HEK293 (cell line): ENCODE measurements around the gene CARD6.

Source experiments
- ELK4 ChIP-seq: IDR thresholded peaks from 2 replicates; pipeline ENCODE4 v1.6.1; 2011; ENCODE audit warnings: mild to moderate bottlenecking, low read depth, low read length, borderline replicate concordance
- GLI2 ChIP-seq: fragments of 450-650 bp; formaldehyde crosslinking; IDR thresholded peaks from 2 replicates; pipeline ENCODE4; 2017; ENCODE audit warnings: missing biosample characterization, missing genetic modification characterization, low read depth, borderline replicate concordance
- INSM2 ChIP-seq: fragments of 450-650 bp; formaldehyde crosslinking; IDR thresholded peaks from 2 replicates; pipeline ENCODE4 v1.5.1; 2016; ENCODE audit warnings: missing biosample characterization, missing genetic modification characterization
- KLF17 ChIP-seq: fragments of 450-650 bp; formaldehyde crosslinking; IDR thresholded peaks from 2 replicates; pipeline ENCODE4 v1.5.1; 2016; ENCODE audit warnings: missing biosample characterization, missing genetic modification characterization
- MEIS1 ChIP-seq: sonication (generic); formaldehyde crosslinking; IDR thresholded peaks from 2 replicates; pipeline ENCODE4 v1.8.1; 2022; ENCODE audit warnings: missing genetic modification reagents, mild to moderate bottlenecking, borderline replicate concordance
- MYNN ChIP-seq: fragments of 450-650 bp; formaldehyde crosslinking; IDR thresholded peaks from 2 replicates; pipeline ENCODE4 v1.5.1; 2016; ENCODE audit warnings: missing biosample characterization, missing genetic modification characterization, borderline replicate concordance
- PRDM6 ChIP-seq: fragments of 450-650 bp; formaldehyde crosslinking; IDR thresholded peaks from 2 replicates; pipeline ENCODE4 v1.5.1; 2017; ENCODE audit warnings: missing biosample characterization, missing genetic modification characterization
- SCRT2 ChIP-seq: fragments of 450-650 bp; formaldehyde crosslinking; IDR thresholded peaks from 2 replicates; pipeline ENCODE4 v1.5.1; 2016; ENCODE audit warnings: missing biosample characterization, missing genetic modification characterization
- TCF7L2 ChIP-seq: IDR thresholded peaks from 2 replicates; pipeline ENCODE4 v1.6.1; 2011; ENCODE audit warnings: low read depth, mild to moderate bottlenecking, inconsistent platforms, low read length, moderate library complexity, borderline replicate concordance
- YY2 ChIP-seq: fragments of 450-650 bp; formaldehyde crosslinking; IDR thresholded peaks from 2 replicates; pipeline ENCODE4 v1.5.1; 2016; ENCODE audit warnings: missing biosample characterization, missing genetic modification characterization
- ZBTB10 ChIP-seq: fragments of 450-650 bp; formaldehyde crosslinking; IDR thresholded peaks from 2 replicates; pipeline ENCODE4 v1.5.1; 2016; ENCODE audit warnings: missing biosample characterization, missing genetic modification characterization
- ZBTB8A ChIP-seq: fragments of 450-650 bp; formaldehyde crosslinking; IDR thresholded peaks from 2 replicates; pipeline ENCODE4 v1.5.1; 2016; ENCODE audit warnings: missing biosample characterization, missing genetic modification characterization
- ZFP37 ChIP-seq: fragments of 450-650 bp; formaldehyde crosslinking; IDR thresholded peaks from 2 replicates; pipeline ENCODE4 v1.5.1; 2016; ENCODE audit warnings: missing biosample characterization, missing genetic modification characterization
- ZFP69B ChIP-seq: fragments of 450-650 bp; formaldehyde crosslinking; IDR thresholded peaks from 2 replicates; pipeline ENCODE4 v1.5.1; 2016; ENCODE audit warnings: missing biosample characterization, missing genetic modification characterization
- ZNF112 ChIP-seq: fragments of 450-650 bp; formaldehyde crosslinking; IDR thresholded peaks from 2 replicates; pipeline ENCODE4 v1.5.0; 2017; ENCODE audit warnings: missing biosample characterization, missing genetic modification characterization
- ZNF114 ChIP-seq: fragments of 450-650 bp; formaldehyde crosslinking; IDR thresholded peaks from 2 replicates; pipeline ENCODE4 v1.5.0; 2017; ENCODE audit warnings: missing biosample characterization, missing genetic modification characterization
- ZNF16 ChIP-seq: fragments of 450-650 bp; formaldehyde crosslinking; IDR thresholded peaks from 2 replicates; pipeline ENCODE4 v1.5.1; 2016; ENCODE audit warnings: low read depth, missing biosample characterization, missing genetic modification characterization
- ZNF24 ChIP-seq: fragments of 450-650 bp; formaldehyde crosslinking; IDR thresholded peaks from 2 replicates; pipeline ENCODE4 v1.5.1; 2016; ENCODE audit warnings: missing biosample characterization, missing genetic modification characterization
- ZNF324 ChIP-seq: fragments of 450-650 bp; formaldehyde crosslinking; IDR thresholded peaks from 2 replicates; pipeline ENCODE4 v1.5.1; 2016; ENCODE audit warnings: missing biosample characterization, missing genetic modification characterization
- ZNF354C ChIP-seq: fragments of 450-650 bp; formaldehyde crosslinking; IDR thresholded peaks from 2 replicates; pipeline ENCODE4 v1.5.1; 2016; ENCODE audit warnings: missing biosample characterization, missing genetic modification characterization, low read depth, borderline replicate concordance
- ZNF37A ChIP-seq: fragments of 450-650 bp; IDR thresholded peaks from 2 replicates; pipeline ENCODE4 v1.5.1; 2018; ENCODE audit warnings: missing biosample characterization, missing genetic modification characterization
- ZNF394 ChIP-seq: fragments of 450-650 bp; formaldehyde crosslinking; IDR thresholded peaks from 2 replicates; pipeline ENCODE4 v1.5.1; 2016; ENCODE audit warnings: missing biosample characterization, missing genetic modification characterization, mild to moderate bottlenecking, moderate library complexity, borderline replicate concordance
- ZNF488 ChIP-seq: fragments of 450-650 bp; formaldehyde crosslinking; IDR thresholded peaks from 2 replicates; pipeline ENCODE4 v1.5.1; 2016; ENCODE audit warnings: missing biosample characterization, missing genetic modification characterization
- ZNF514 ChIP-seq: fragments of 450-650 bp; formaldehyde crosslinking; IDR thresholded peaks from 2 replicates; pipeline ENCODE4 v1.5.1; 2016; ENCODE audit warnings: missing biosample characterization, missing genetic modification characterization
- ZNF529 ChIP-seq: fragments of 450-650 bp; formaldehyde crosslinking; IDR thresholded peaks from 2 replicates; pipeline ENCODE4 v1.5.1; 2017; ENCODE audit warnings: missing genetic modification characterization, missing biosample characterization; ENCODE audit not compliant: insufficient replicate concordance
- ZNF558 ChIP-seq: fragments of 450-650 bp; formaldehyde crosslinking; IDR thresholded peaks from 2 replicates; pipeline ENCODE4 v1.5.1; 2016; ENCODE audit warnings: missing biosample characterization, missing genetic modification characterization
- ZNF580 ChIP-seq: fragments of 450-650 bp; formaldehyde crosslinking; IDR thresholded peaks from 2 replicates; pipeline ENCODE4 v1.5.1; 2016; ENCODE audit warnings: missing biosample characterization, missing genetic modification characterization
- ZNF621 ChIP-seq: fragments of 450-650 bp; formaldehyde crosslinking; IDR thresholded peaks from 2 replicates; pipeline ENCODE4 v1.5.1; 2017; ENCODE audit warnings: missing biosample characterization, missing genetic modification characterization
- ZNF623 ChIP-seq: fragments of 450-650 bp; formaldehyde crosslinking; IDR thresholded peaks from 2 replicates; pipeline ENCODE4 v1.5.1; 2016; ENCODE audit warnings: missing biosample characterization, missing genetic modification characterization
- ZNF701 ChIP-seq: fragments of 450-650 bp; formaldehyde crosslinking; IDR thresholded peaks from 2 replicates; pipeline ENCODE4 v1.5.1; 2016; ENCODE audit warnings: missing biosample characterization, missing genetic modification characterization

Gene CARD6

GRCh38 chr5:40797273-40798011 lies 43.7 kb upstream of the CARD6 start (continued):
- no peak for TF ChIP-seq INSM2
- no peak for TF ChIP-seq ZNF514 (tag by site-specific recombination)
- no peak for TF ChIP-seq ZFP69B (tag by site-specific recombination)
- 0 out of 2 replicates have a peak, but pooled peaks have one; percentile 17 for TF ChIP-seq ZNF394 (tag by site-specific recombination)
- TF ChIP-seq GLI2 = no peak
- no peak for TF ChIP-seq YY2
- TF ChIP-seq ZBTB10 = peak; percentile 67; the same call in 1 of the 2 replicates
- TF ChIP-seq ZBTB8A = peak; percentile 97
- TF ChIP-seq SCRT2 (tag by site-specific recombination) = no peak
- no peak for TF ChIP-seq ZNF354C
- TF ChIP-seq ZNF701 (tag by site-specific recombination) = no peak
- no peak for TF ChIP-seq ZNF114 (tag by site-specific recombination)
- TF ChIP-seq ZNF112 (tag by site-specific recombination) = no peak
- TF ChIP-seq ZNF621 (tag by site-specific recombination) = no peak
- no peak for TF ChIP-seq ZNF623 (tag by site-specific recombination)
- peak; percentile 48; the same call in 1 of the 2 replicates for TF ChIP-seq ZNF558 (tag by site-specific recombination)
- TF ChIP-seq ZNF16 (tag by site-specific recombination) = no peak
- TF ChIP-seq TCF7L2 = no peak
- TF ChIP-seq MYNN (tag by site-specific recombination) = no peak; the same call in 1 of the 2 replicates
- no peak for TF ChIP-seq ZNF529 (tag by site-specific recombination)
- no peak for TF ChIP-seq ZFP37
- peak; percentile 59; the same call in 1 of the 2 replicates for TF ChIP-seq ZNF580 (tag by site-specific recombination)
- TF ChIP-seq ZNF324 (tag by site-specific recombination) = no peak
- TF ChIP-seq PRDM6 = peak; percentile 64
- no peak for TF ChIP-seq ZNF488 (tag by site-specific recombination)
- TF ChIP-seq KLF17 (tag by site-specific recombination) = peak; percentile 57
- no peak for TF ChIP-seq ZNF37A
- TF ChIP-seq MEIS1 (CRISPR knock-in tag) = no peak
- TF ChIP-seq ZNF24 = no peak
- TF ChIP-seq ELK4 = no peak
